Myocyte (in vitro differentiated cells): Measurements from ENCODE around the gene NR2F1-AS1. TPM values are rescaled to one million over a fixed set of nuclear protein-coding genes. Genes with fewer than 3 reads are reported as not detected.
A peak's percentile ranks its signal among the peaks of the same experiment; 100 is the strongest.
"Not testable (repeated sequence)": the region's sequence is repeated elsewhere in the genome, so short reads cannot be mapped to it uniquely, and the experiment has no call there.

ENCODE experiments used
- DNase-seq: peaks from one replicate; pipeline ENCODE4 v3.0.0-alpha.2; 2012; ENCODE audit warnings: low read depth
- microRNA counts: library from miRNA; unstranded; fragments of <30 nt; microRNA quantifications from one replicate; lab custom pipeline; 2016
- total RNA-seq: library from RNA; depleted of rRNA; stranded (reverse); fragments of >200 nt; gene quantifications from 2 replicates; pipeline ENCODE4 v1.2.3, GENCODE V29; 2014

The NR2F1-AS1 gene
- total RNA-seq, 1 donor from 2014 or later: 3.2 TPM

DNA sequence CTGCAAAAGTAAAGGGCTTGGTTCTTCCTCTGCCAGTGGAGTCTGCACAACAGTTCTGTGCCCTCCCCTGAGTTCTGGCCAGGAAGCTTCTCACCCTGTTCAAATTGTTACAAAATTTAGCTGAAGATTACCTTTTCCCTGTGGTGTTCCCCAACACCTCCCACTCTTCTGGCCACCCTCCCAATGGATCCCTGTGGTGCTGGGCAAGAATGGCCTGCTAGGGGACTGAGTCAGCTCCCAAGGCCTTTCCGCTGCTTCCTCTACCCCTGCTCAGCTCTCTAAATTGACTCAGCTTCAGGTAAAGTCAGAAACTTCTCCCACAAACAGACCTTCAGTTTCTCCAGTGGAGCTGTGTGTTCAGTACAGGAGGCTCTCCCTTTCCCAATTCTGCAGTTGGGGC lies 186.0 kb downstream of the NR2F1-AS1 start:
- DNase-seq: no peak

DNA sequence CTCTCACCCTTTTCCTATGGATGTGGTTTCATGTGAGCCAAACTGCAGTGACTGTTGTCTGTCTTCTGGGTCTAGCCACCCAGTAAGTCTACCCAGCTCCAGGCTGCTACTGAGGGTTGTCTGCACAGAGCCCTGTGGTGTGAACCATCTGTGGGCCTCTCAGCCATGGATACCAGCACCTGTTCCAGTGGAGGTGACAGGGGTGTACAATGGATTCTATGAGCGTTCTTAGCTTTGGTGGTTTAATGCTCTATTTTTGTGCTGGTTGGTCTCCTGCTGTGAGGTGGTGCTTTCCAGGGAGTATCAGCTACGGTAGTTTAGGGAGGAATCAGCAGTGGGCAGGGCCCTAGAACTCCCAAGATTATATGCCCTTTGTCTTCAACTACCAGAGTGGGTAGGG lies 186.7 kb downstream of the NR2F1-AS1 start:
- DNase-seq: peak; percentile 76

DNA sequence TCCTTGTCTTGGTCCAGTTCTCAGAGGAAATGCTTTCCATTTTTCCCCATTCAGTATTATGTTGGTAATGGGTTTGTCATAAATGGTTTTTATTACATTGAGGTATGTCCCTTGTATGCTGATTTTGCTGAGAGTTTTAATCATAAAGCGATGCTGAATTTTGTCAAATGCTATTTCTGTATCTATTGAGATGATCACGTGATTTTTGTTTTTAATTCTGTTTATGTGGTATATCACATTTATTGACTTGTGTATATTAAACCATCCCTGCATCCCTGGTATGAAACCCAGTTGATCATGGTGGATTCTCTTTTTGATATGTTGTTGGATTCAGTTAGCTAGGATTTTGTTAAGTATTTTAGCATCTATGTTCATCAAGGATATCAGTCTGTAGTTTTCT lies 189.8 kb downstream of the NR2F1-AS1 start:
- DNase-seq: not testable (repeated sequence)

DNA sequence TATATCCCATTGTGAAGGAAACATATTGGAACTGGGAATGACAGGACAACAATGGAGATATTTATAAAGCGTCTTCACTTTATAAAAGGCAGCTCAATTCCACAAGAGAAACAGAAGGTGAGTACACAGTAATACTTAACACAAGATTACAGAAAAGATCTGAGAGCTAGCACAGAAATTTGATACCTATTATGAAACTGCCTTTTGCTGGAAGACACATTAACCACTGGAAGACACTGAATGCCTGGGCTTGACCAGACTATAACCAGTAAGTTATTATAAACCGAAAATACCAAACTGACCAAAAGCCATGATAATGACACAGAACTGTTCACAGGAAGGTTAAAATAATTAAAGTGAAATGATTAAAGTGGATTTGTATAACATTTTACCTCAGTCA lies 195.4 kb downstream of the NR2F1-AS1 start:
- peak; percentile 51 for DNase-seq

DNA sequence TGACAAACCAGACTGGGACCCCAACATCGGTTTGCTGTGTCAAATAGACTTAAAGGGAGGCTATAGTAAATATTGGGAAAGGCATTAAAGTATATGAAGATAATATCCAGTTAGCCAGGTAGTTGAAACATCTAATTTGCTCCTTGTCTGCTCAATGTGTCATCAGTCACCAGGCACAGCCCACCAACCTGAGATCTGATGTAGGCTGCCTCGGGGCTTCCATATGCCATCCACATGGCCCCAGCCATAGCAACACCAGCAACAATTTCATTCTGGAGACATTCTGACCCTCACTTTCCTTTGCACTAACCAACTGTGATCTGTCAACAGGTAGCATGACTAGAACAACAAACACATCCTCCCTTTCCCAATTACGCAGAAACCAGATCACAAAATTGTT lies 196.0 kb downstream of the NR2F1-AS1 start:
- no peak for DNase-seq

DNA sequence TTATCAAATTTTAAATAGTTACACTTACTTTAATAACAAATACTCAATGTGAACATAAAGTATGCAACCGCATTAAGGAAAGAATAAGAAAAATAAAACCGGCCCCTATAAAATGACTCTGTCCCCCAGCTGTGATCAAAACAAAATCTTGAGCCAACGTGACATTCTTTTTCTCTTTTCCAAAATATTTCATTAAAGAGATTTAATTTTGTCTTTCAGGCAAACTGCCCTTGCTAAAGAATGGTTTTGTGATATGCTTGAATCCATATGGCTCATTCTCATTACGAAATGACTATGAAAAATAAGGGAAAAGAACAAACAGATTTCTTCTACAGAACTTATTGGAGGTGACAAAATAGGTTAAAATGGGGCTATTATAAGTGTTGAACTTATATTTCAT lies 197.0 kb downstream of the NR2F1-AS1 start:
- DNase-seq: no peak

DNA sequence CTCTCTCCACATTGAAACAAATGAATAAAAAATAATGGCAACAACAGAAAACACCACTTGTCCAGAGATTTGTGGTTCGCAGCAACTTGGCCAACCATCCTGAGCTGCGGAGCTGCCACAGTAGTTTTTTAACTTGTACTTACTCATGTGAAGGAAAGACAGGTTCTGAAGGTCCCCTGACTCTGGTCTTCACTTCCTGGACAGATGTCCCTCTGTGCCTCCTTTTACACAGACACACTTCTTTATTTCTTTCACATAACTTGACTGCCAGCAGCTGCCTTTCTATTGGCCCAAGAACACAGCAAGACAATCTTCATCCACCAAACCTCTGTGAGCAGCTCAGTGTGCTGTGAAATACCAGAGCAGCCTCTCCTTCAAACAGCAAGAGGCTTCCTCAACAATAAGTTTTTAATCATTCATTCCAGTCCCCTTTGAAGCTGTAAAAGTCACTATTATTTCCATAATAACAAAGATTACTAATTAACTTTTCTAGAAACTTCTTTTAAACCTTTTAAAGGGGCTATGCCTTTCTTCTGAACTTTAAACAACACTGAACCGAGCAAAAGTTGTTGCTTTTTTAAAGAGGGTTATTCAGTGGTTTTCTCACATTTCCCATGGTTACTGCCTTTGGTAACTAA lies 198.7 kb downstream of the NR2F1-AS1 start:
- no peak for DNase-seq

DNA sequence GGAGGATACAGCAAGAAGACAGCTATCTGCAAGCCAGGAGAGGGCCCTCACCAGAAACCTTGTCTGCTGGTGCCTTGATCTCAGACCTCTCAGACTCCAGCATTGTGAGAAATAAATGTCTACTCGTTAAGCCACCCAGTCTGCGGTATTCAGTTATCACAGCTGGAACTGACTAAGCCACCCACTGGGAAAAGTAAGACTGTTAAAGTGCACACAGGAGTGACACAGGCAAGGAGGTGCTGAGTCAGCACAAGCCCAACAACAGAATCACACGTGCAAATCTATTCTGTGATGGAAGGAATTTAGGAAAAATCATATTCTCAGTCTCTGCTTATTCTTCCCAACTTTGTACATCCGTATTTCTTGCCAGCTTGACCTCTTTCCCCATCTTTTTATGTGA lies 200.0 kb downstream of the NR2F1-AS1 start:
- no peak for DNase-seq

DNA sequence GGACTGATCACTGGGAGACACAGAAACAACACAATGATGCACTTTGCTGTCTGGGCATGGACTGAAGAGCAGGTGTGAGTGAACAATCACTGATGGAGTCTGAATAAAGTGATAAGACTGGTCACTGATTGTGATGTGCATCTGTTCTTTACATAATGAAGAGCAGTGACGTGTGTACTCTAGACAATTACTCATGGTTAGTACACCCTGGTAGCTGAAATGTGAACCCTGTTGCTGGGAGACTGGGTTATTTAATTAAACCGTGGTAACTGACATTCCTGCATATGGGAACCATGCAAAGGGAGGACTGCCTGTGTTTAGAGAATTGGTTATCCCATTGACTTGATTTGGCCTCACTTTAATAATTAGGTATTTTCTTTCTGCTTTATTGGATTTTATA lies 202.9 kb downstream of the NR2F1-AS1 start:
- peak; percentile 25 for DNase-seq

DNA sequence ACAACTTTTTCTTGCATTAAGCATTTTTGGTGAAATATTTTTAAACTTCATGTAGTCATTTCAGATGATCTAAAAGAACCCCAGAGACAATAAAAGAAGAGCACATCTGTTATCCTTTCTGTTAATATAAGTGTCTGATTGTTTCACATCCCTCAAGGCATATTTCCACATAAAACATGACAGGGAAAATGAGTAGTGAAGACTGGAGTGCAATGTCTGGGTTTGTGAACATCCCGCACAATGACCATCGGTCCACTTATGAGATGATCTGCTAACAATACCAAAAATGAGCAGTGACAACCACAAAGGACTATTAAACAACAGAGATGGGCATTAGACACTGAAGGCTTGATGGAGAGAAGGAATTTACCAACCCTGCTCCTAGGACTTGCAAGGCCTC lies 209.1 kb downstream of the NR2F1-AS1 start:
- no peak for DNase-seq

DNA sequence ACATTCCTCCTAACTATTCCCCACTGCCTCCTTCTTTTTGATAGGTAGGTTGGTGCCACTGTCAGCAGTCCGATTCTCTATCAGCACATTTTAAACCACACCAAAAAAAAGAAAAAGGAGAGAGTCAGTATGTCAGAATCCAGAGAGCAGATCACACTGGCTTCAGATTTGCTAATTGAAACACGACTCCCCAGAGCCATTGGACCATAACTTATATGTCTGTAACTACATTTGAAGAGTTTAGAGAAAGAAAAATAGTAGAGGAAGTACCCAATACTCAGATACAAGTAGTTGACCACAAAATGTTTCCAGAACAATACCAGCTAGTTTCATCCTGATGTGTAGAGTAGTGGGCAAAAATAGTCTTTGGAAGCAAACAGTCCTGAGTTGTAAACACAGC lies 216.6 kb downstream of the NR2F1-AS1 start:
- DNase-seq: no peak

DNA sequence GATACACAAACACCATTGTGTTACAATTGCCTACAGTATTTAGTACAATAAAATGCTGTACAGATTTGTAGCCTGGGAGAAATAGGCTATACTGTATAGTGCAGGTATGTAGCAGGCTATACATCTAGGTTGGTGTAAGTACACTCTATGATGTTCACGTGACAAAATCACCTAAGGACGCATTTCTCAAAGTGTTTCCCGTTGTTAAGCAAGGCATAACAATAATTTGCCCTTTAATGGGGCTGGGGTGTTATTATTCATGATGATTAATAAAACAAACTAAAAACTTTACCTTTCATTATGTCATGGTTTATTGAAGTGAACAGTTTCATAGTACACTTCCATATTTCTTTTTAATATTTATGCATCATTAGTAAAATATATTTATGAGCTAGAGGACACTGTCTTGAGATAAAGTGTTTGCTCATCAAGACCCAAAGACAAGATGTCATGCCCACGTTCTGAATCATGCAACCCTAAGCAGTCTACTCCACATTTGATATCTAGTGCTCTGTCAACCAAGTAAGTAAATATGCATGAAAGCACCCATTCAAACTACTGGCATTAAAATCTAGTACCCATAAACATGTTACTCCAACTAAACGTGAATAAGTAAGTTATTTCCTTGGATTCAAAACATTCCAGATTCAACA lies 220.5 kb downstream of the NR2F1-AS1 start:
- no peak for DNase-seq

DNA sequence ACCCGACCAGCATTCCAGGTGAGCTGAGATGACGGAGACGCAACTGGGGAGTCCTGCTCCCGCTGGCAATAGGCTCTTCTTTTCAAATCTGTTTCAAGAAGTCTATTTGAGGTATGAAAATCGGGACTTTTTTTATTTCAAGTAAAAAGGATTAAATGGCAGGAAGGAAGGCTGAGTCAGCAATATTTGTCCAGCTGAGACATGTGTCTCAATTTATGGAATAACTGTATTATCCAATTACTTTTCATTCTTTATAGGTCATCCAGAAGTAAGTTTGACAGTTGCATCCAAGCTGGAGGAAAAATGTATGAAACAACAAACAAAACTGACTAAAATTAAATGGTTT lies 221.1 kb downstream of the NR2F1-AS1 start:
- DNase-seq: no peak

MicroRNAs encoded within 50 kb of the gene (microRNA counts, 767-probe panel; counts per million panel counts)
- microRNA hsa-miR-2277-3p (lab: Ali Mortazavi, UCI): not detected
- not detected for microRNA hsa-miR-2277-5p (lab: Ali Mortazavi, UCI)

Other genes starting within 250 kb of the NR2F1-AS1 start
- 5.4 and 7.7 TPM in 2 replicates for gene NR2F1, start 2.0 kb upstream of the NR2F1-AS1 start, total RNA-seq
- 0.26 and 0.29 TPM in 2 replicates for gene POU5F2, start 160.4 kb upstream of the NR2F1-AS1 start, total RNA-seq